ENCODE data around the gene CASP2. TPM values are rescaled to one million over a fixed set of nuclear protein-coding genes. Genes with fewer than 3 reads are reported as not detected.

The CASP2 gene
- total and polyA plus RNA-seq, 2 of the 13 experiments (the other 11 are each of a cell fraction or from before 2014, with no cell fraction given), result 10.2 to 13.7 TPM

- TF ChIP-seq, protein P1, sequence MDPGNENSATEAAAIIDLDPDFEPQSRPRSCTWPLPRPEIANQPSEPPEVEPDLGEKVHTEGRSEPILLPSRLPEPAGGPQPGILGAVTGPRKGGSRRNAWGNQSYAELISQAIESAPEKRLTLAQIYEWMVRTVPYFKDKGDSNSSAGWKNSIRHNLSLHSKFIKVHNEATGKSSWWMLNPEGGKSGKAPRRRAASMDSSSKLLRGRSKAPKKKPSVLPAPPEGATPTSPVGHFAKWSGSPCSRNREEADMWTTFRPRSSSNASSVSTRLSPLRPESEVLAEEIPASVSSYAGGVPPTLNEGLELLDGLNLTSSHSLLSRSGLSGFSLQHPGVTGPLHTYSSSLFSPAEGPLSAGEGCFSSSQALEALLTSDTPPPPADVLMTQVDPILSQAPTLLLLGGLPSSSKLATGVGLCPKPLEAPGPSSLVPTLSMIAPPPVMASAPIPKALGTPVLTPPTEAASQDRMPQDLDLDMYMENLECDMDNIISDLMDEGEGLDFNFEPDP (CRISPR knock-in tag; conservative IDR thresholded peaks at IDR 0.05), result no peak
- TF ChIP-seq ZBTB33 (CRISPR knock-in tag; IDR thresholded peaks at IDR 0.05) (no peak), ARID2 (CRISPR knock-in tag; IDR thresholded peaks at IDR 0.05; ENCODE audit: borderline replicate concordance) (peak; percentile 69; the same call in 1 of the 2 replicates), ZFYVE20 (CRISPR knock-in tag; IDR thresholded peaks at IDR 0.05; ENCODE audit: borderline replicate concordance, low read depth) (no peak), ETS1 (CRISPR knock-in tag; IDR thresholded peaks at IDR 0.05) (no peak), HMGXB3 (CRISPR knock-in tag; IDR thresholded peaks at IDR 0.05; ENCODE audit: borderline replicate concordance) (peak; percentile 81), ELF4 (CRISPR knock-in tag; IDR thresholded peaks at IDR 0.05; ENCODE audit: borderline replicate concordance) (peak; percentile 52; the same call in 1 of the 2 replicates), ZBTB3 (CRISPR knock-in tag; IDR thresholded peaks at IDR 0.05; ENCODE audit: borderline replicate concordance, low read depth) (peak; percentile 50; the same call in 1 of the 2 replicates), ZNF275 (CRISPR knock-in tag; IDR thresholded peaks at IDR 0.05; ENCODE audit: borderline replicate concordance) (no peak), ZBTB38 (CRISPR knock-in tag; IDR thresholded peaks at IDR 0.05) (0 out of 2 replicates have a peak, but pooled peaks have one; percentile 40), CBX1 (IDR thresholded peaks at IDR 0.05; ENCODE audit: low read depth) (peak; percentile 63), MLXIP (CRISPR knock-in tag; IDR thresholded peaks at IDR 0.05; ENCODE audit: borderline replicate concordance) (no peak)
These were observed 24.6 kb upstream of the CASP2 start, which contains the start of gene GSTK1 (continued) for GRCh38 chr7:143263266-143264195.
